Colonic mucosa (tissue), 4 donors: ENCODE data around the gene RPS10. TPM values are rescaled to one million over a fixed set of nuclear protein-coding genes. Genes with fewer than 3 reads are reported as not detected.

Experiments used
- DNase-seq: peaks from one replicate; pipeline ENCODE4 v3.0.0-alpha.2; 2020
- H3K27ac ChIP-seq: fragments of 200-600 bp; one replicate; pipeline ENCODE4 v1.8.0; 2021
- H3K27me3 ChIP-seq: fragments of 200-600 bp; one replicate; pipeline ENCODE4 v1.8.0; 2021
- H3K36me3 ChIP-seq: fragments of 200-600 bp; one replicate; pipeline ENCODE4 v1.8.0; 2021
- H3K4me1 ChIP-seq: fragments of 200-600 bp; one replicate; pipeline ENCODE4 v1.8.0; 2021; ENCODE audit warnings: mild to moderate bottlenecking
- H3K4me3 ChIP-seq: fragments of 200-600 bp; one replicate; pipeline ENCODE4 v1.8.0; 2021
- H3K9ac ChIP-seq, 2 donors: one replicate each; pipeline ENCODE4 v1.7.0; 2013; ENCODE audit warnings: control low read depth in 2 of 2, low read depth in 2 of 2, low read length in 2 of 2
- H3K9me3 ChIP-seq: fragments of 200-600 bp; one replicate; pipeline ENCODE4 v1.8.0; 2021
- intact Hi-C: fragments of 100-400 bp; cut with DNase I; formaldehyde crosslinking; loops from one replicate; pipeline ENCODE4 v1.14.1; 2022
- total RNA-seq, 2 donors: library from RNA; stranded (reverse); fragmentation: NEBNext Ultra II Directional in 1 of 2; extraction: Animal tissue kit (Norgen Biotek cat#: 25700) in 1 of 2; gene quantifications; one replicate each; pipeline ENCODE4 v1.2.1, GENCODE V29; 2021
- TF ChIP-seq, protein P1 (sequence below): fragments of 200-600 bp; IDR thresholded peaks from one replicate; pipeline ENCODE4 v1.8.0; 2022; ENCODE audit warnings: antibody characterized with exemption, mild to moderate bottlenecking
- donor health status: healthy.
- donor health status: DM: no; HTN: no; CAD: no.
- donor health status: DM: no; HTN: no; CAD: no.

RPS10 gene
- total RNA-seq, 2 donors from 2014 or later: 1,011 to 1,246 TPM

- peaks cover 18% of the 10 kb centered on the region for H3K27me3 ChIP-seq
- peaks cover 3% of the 10 kb centered on the region for H3K4me1 ChIP-seq
- TF ChIP-seq, protein P1, sequence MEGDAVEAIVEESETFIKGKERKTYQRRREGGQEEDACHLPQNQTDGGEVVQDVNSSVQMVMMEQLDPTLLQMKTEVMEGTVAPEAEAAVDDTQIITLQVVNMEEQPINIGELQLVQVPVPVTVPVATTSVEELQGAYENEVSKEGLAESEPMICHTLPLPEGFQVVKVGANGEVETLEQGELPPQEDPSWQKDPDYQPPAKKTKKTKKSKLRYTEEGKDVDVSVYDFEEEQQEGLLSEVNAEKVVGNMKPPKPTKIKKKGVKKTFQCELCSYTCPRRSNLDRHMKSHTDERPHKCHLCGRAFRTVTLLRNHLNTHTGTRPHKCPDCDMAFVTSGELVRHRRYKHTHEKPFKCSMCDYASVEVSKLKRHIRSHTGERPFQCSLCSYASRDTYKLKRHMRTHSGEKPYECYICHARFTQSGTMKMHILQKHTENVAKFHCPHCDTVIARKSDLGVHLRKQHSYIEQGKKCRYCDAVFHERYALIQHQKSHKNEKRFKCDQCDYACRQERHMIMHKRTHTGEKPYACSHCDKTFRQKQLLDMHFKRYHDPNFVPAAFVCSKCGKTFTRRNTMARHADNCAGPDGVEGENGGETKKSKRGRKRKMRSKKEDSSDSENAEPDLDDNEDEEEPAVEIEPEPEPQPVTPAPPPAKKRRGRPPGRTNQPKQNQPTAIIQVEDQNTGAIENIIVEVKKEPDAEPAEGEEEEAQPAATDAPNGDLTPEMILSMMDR: no peak
- H3K9me3 ChIP-seq: no peaks in the 10 kb centered on the region
- H3K36me3 ChIP-seq: no peaks in the 10 kb centered on the region
- DNase-seq: no peak
- no peak overlapping the region for H3K27ac ChIP-seq
- no peak overlapping the region for H3K9ac ChIP-seq
- H3K4me3 ChIP-seq: no peak overlapping the region
- intact Hi-C loops: loop anchor here (10.0 kb wide), 1 partner anchor 135 kb away; no protein-coding TSS in a partner anchor
These were observed 43.6 kb upstream of the RPS10 start for GRCh38 chr6:34469499-34469898.

DNA sequence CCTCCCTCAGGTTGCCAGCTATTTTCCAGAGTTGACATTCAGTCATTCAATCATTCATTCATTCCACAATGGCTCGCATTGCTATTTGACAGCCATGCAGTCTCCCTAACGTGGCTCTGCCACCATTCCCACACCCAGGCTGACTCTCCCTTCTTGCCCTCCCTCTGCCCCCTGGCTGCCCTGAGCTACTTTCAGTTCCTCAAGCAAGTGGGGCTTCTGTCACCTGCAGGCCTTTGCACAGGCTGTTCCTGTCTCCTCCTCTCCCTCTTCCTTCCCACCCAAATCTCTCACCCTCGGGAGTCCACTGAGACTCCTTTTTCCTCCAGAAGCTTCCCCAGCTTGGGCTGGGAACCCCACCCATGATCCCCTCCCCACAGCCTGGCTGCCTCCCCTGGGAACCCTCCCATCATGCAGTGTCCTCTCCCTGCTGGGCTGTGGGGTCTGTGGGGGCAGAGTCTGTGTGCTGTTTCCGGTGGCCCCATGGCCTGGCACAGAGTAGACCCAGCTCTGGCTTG lies 42.6 kb upstream of the RPS10 start:
- no peak overlapping the region for H3K9ac ChIP-seq
- H3K36me3 ChIP-seq: no peaks in the 10 kb centered on the region
- peaks cover 18% of the 10 kb centered on the region for H3K27me3 ChIP-seq
- intact Hi-C loops: loop anchor here (10.0 kb wide), 1 partner anchor 136 kb away; no protein-coding TSS in a partner anchor
- H3K4me3 ChIP-seq: no peak overlapping the region
- DNase-seq: no peak
- no peak overlapping the region for H3K27ac ChIP-seq
- TF ChIP-seq, protein P1: no peak
- H3K4me1 ChIP-seq: peaks cover 3% of the 10 kb centered on the region
- no peaks in the 10 kb centered on the region for H3K9me3 ChIP-seq

GRCh38 chr6:34466242-34467185 lies 40.6 kb upstream of the RPS10 start:
- intact Hi-C loops: loop anchor here (10.0 kb wide), 1 partner anchor 138 kb away; no protein-coding TSS in a partner anchor
- H3K27me3 ChIP-seq: peaks cover 18% of the 10 kb centered on the region
- H3K9me3 ChIP-seq: no peaks in the 10 kb centered on the region
- no peak overlapping the region for H3K9ac ChIP-seq
- H3K4me1 ChIP-seq: peaks cover 3% of the 10 kb centered on the region
- H3K27ac ChIP-seq: no peak overlapping the region
- no peaks in the 10 kb centered on the region for H3K36me3 ChIP-seq
- H3K4me3 ChIP-seq: peak overlapping the region; percentile 28
- TF ChIP-seq, protein P1: no peak
- no peak for DNase-seq

- TF ChIP-seq, protein P1: no peak
- Histone ChIP-seq H3K4me3 (peak within 1 kb of the TSS; percentile 28), H3K9me3 (no peaks in the 10 kb centered on the region), H3K27me3 (peaks cover 18% of the 10 kb centered on the region), H3K36me3 (no peaks in the 10 kb centered on the region), H3K9ac (no peak within 1 kb of the TSS), H3K4me1 (peaks cover 3% of the 10 kb centered on the region), H3K27ac (no peak within 1 kb of the TSS)
- DNase-seq: no peak
- intact Hi-C loops: loop anchor here (10.0 kb wide), 1 partner anchor 139 kb away; no protein-coding TSS in a partner anchor
These were observed 39.8 kb upstream of the RPS10 start, which contains the start of gene PACSIN1 for GRCh38 chr6:34465531-34466241. TSS of gene PACSIN1 (plus strand) at chr6:34466076. CDS start at chr6:34526306, 60,230 bp downstream.

DNA sequence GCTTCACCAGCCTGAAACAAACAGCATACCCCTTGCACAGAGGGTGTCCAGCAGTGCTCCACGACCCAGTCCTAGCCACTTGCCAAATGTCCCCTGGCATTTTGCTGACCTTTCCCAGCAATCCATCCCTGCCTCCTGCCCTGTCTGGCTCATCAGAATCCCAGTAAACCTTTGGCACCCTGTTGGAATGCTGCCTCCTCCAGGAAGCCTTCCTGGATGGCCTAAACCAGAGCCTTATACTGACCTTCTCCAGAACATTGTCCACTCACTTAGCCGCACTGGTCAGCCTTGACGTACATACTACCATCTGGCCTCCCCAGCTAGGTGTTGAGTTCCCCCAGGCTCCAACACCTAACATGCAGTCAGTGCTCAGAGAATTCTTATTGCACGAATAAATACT lies 38.0 kb upstream of the RPS10 start:
- TF ChIP-seq, protein P1: no peak
- Histone ChIP-seq H3K9me3 (no peaks in the 10 kb centered on the region), H3K9ac (no peak overlapping the region), H3K4me3 (no peak overlapping the region), H3K27me3 (peaks cover 18% of the 10 kb centered on the region), H3K27ac (no peak overlapping the region), H3K4me1 (peaks cover 3% of the 10 kb centered on the region), H3K36me3 (no peaks in the 10 kb centered on the region)
- intact Hi-C loops: loop anchor here (5.0 to 10.0 kb wide), 2 partner anchors 63 to 141 kb away; no protein-coding TSS in a partner anchor
- no peak for DNase-seq
